Midbrain (tissue), 1 donor: Measurements from ENCODE around the gene LRRC28.
A peak's percentile ranks its signal among the peaks of the same experiment; 100 is the strongest.
"Not testable (repeated sequence)": the region's sequence is repeated elsewhere in the genome, so short reads cannot be mapped to it uniquely, and the experiment has no call there.

Experiments
- DNase-seq: peaks from one replicate; lab custom pipeline; 2025; lab: John Stamatoyannopoulos, UW

LRRC28 gene

GRCh38 chr15:99396375-99396774, 145.1 kb downstream of the LRRC28 start:
- DNase-seq, result no peak

- no peak for DNase-seq
Measured at GRCh38 chr15:99399061-99399460, 147.8 kb downstream of the LRRC28 start.

GRCh38 chr15:99399618-99400017, 148.3 kb downstream of the LRRC28 start:
- DNase-seq, result no peak

GRCh38 chr15:99401216-99401615, 149.9 kb downstream of the LRRC28 start:
- not testable (repeated sequence) for DNase-seq

GRCh38 chr15:99402014-99402729, 150.9 kb downstream of the LRRC28 start:
- DNase-seq, result no peak

- no peak for DNase-seq
Measured at GRCh38 chr15:99403597-99403996, 152.3 kb downstream of the LRRC28 start.

GRCh38 chr15:99404454-99404853, 153.2 kb downstream of the LRRC28 start:
- no peak for DNase-seq

- no peak for DNase-seq
Measured at GRCh38 chr15:99406120-99406519, 154.8 kb downstream of the LRRC28 start.

- DNase-seq, result no peak
Measured at GRCh38 chr15:99406716-99407487, 155.6 kb downstream of the LRRC28 start.

- DNase-seq, result no peak
Measured at GRCh38 chr15:99407716-99408115, 156.4 kb downstream of the LRRC28 start.

- no peak for DNase-seq
Measured at GRCh38 chr15:99408236-99409096, 157.2 kb downstream of the LRRC28 start.

GRCh38 chr15:99409097-99409473, 157.8 kb downstream of the LRRC28 start:
- DNase-seq, result peak; percentile 31

- no peak for DNase-seq
Measured at GRCh38 chr15:99409560-99409959, 158.3 kb downstream of the LRRC28 start.

GRCh38 chr15:99410477-99410876, 159.2 kb downstream of the LRRC28 start:
- DNase-seq, result no peak

- DNase-seq, result no peak
Measured at GRCh38 chr15:99411234-99411633, 160.0 kb downstream of the LRRC28 start.

- DNase-seq, result no peak
Measured at GRCh38 chr15:99412082-99412481, 160.8 kb downstream of the LRRC28 start.

- DNase-seq, result no peak
Measured at GRCh38 chr15:99412626-99413025, 161.3 kb downstream of the LRRC28 start.

GRCh38 chr15:99413955-99414754, 162.9 kb downstream of the LRRC28 start:
- no peak for DNase-seq

GRCh38 chr15:99414755-99415731, 163.8 kb downstream of the LRRC28 start:
- no peak for DNase-seq
